ENCODE measurements around the gene ANKLE2.

ANKLE2 gene

DNA sequence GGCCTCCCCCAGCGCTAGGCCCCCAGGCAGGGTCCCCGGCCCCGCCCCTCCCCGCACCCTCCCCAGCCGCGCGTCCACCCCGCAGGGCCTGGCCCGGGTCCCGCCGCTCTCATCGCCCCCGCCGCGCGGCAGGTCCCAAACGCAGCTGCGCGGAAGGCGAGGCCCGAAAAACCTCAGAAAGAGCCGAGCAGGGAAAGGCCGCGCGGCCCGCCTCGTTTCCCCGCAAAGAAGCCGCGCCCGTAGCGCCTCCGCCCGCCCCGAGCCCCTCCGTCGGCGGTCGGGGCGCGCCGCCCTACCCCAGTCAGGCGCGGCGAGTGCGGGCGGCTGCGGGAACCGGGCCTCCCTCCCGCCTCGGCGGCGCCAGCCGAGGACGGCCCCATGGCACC lies 74.8 kb downstream of the ANKLE2 start:
- no peak for DNase-seq

DNA sequence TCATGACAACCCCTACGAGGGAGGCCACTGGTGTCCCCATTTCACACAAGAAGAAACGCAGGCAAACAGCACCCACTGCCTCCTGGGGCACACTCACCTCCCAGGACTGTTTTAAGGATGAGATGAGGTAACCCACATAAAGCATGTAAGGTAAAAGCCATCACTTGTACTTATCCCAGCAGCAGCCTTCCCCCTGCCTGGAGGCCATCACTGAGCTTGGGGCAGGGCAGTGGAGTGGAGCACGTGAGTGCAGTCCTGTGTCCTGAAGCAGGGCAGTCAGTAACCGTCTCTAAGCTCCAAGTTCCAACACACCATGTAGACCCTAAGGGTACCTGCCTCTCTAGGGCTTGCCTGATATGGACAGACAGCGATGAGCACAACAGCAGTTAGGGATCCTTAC lies 76.2 kb downstream of the ANKLE2 start:
- no peak for DNase-seq

DNA sequence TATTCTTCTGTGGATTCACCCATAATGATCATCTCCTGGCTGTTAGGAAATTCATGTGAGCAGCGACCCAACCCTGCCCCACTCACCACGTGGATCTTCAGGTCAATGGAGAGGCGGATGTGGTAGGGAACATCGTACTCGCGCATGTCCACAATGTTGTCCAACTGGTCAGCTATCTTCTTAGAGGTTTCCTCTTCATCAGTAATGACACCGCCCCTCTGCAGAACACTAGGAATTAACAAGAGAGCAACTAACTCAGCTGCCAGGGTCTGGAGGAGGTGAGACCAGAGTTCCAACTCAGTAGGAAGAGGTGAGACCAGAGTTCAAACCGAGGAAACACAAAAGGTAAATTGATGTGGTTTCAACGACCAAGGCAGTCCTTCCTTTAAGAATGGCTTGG lies 84.1 kb downstream of the ANKLE2 start:
- no peak for DNase-seq

DNA sequence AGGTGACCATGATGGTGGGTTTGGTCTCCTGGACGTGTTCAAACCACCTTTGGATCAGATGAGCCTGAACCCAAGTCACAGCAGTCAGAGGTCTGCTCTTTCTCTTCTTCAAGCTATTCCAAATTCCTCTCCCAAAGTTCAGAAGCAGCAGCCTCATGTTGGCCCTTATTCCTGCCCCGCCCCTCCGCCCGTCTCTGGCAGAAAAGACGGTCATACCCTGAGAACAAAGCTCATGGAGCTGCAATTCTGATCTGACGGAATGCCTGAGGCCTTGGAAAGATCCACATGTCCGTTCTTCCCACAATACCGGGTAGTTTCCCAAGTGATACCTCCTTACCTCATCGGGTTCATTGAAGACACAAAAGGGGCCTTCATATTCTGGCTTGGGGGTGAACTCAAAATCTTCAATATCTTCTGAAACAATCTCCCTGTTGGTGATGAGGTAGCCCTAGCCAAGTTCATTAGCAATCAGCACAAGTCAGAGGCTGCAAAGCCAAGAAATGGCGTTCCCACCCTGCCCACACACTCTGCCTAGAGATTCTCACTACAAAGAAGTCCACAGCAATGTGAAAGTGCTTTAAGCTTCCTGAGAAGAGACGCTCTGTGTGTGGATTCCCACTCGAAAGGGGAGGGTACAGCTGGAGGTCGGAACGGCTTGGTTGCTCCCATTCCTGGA lies 85.7 kb downstream of the ANKLE2 start:
- DNase-seq, result no peak
